ENCODE data around the gene CAB39. TPM values are rescaled to one million over a fixed set of nuclear protein-coding genes. Genes with fewer than 3 reads are reported as not detected.

CAB39 gene
- 67.5 and 73.9 TPM in 2 replicates for total RNA-seq (2014; rRNA removed; shearing (Covaris generic))
- polyA plus RNA-seq (2016; fragmentation: Nextera tagmentation; extraction: Ambion mirVana), result 15.5 and 18.7 TPM in 2 replicates
- long read RNA-seq, partial matches to known transcripts, result 2 of 6 reads
- long read RNA-seq, other reads (novel, unspliced or antisense), result 3 of 6 reads

- TF ChIP-seq ZNF114 (CRISPR knock-in tag; IDR thresholded peaks at IDR 0.05) (no peak), CREB1 (CRISPR knock-in tag; IDR thresholded peaks at IDR 0.05; ENCODE audit: low read depth) (peak; percentile 81), ZNF331 (CRISPR knock-in tag; IDR thresholded peaks at IDR 0.05; ENCODE audit: low read depth) (no peak), EZH2 (IDR thresholded peaks at IDR 0.05; ENCODE audit: low read depth, unreplicated experiment) (no peak), STAT1 (IDR thresholded peaks at IDR 0.05; ENCODE audit: unreplicated experiment) (no peak), POLR2AphosphoS5 (IDR thresholded peaks at IDR 0.05; ENCODE audit: low read depth) (peak; percentile 53), ZNF462 (CRISPR knock-in tag; IDR thresholded peaks at IDR 0.05) (no peak), REST (IDR thresholded peaks at IDR 0.05; ENCODE audit: unreplicated experiment) (no peak), ETS1 (IDR thresholded peaks at IDR 0.05) (peak; percentile 25; the same call in 1 of the 2 replicates), JUNB (IDR thresholded peaks at IDR 0.05; ENCODE audit: unreplicated experiment) (no peak), NANOG (IDR thresholded peaks at IDR 0.05; ENCODE audit: borderline replicate concordance) (no peak), CTCF (conservative IDR thresholded peaks at IDR 0.05; ENCODE audit: low read depth in 2 of 2) (peak; percentile 59 to 85), EZH2phosphoT487 (IDR thresholded peaks at IDR 0.05; ENCODE audit: unreplicated experiment) (no peak)
- Mint-ChIP-seq H3K36me3 (ENCODE audit: low read depth) (peaks cover 11% of the 10 kb centered on the region; the same call in 2 of the 3 replicates), H3K27ac (peak within 1 kb of the TSS; percentile 76), H3K4me3 (peak within 1 kb of the TSS; percentile 91), H3K4me1 (peaks cover 30% of the 10 kb centered on the region), H3K27me3 (ENCODE audit: insufficient read depth, low read depth, poor library complexity) (peaks cover 7% of the 10 kb centered on the region), H3K9me3 (no peaks in the 10 kb centered on the region)
- peak within 1 kb of the TSS; percentile 86 for H3K27ac ChIP-seq (ENCODE audit: low read depth)
- H3K4me2 ChIP-seq, result peak within 1 kb of the TSS; percentile 87
- H3K4me3 ChIP-seq, result peak within 1 kb of the TSS; percentile 92
- H3K27me3 ChIP-seq (ENCODE audit: insufficient read depth), result no peaks in the 10 kb centered on the region
- no peaks in the 10 kb centered on the region for H3K36me3 ChIP-seq (ENCODE audit: insufficient read depth)
- H3F3A ChIP-seq (replicated peaks; ENCODE audit: low read depth), result no peaks in the 10 kb centered on the region
- H2AFZ ChIP-seq, result peak within 1 kb of the TSS; percentile 93
- H3K79me2 ChIP-seq (replicated peaks; ENCODE audit: insufficient read depth), result peaks cover 47% of the 10 kb centered on the region
- DNase-seq (ENCODE audit: low spot score), result peak; percentile 95
- ATAC-seq, result peak; percentile 87
- H4K20me1 ChIP-seq (replicated peaks; ENCODE audit: insufficient read depth), result peaks cover 16% of the 10 kb centered on the region; the same call in 1 of the 2 replicates
- peaks cover 34% of the 10 kb centered on the region for H3K4me1 ChIP-seq (ENCODE audit: insufficient read depth)
- no peaks in the 10 kb centered on the region for H3K9me2 ChIP-seq (ENCODE audit: insufficient read depth)
Observed at GRCh38 chr2:230712443-230713330, at the start of gene CAB39. Gene CAB39 (plus strand): TSS chr2:230712842. CDS start chr2:230760002, 47,160 bp downstream.
